ENCODE results near the gene ATG9B.

GRCh38 chr7:151045967-151046366 lies 21.7 kb upstream of the ATG9B start:
- TF ChIP-seq, protein P1, sequence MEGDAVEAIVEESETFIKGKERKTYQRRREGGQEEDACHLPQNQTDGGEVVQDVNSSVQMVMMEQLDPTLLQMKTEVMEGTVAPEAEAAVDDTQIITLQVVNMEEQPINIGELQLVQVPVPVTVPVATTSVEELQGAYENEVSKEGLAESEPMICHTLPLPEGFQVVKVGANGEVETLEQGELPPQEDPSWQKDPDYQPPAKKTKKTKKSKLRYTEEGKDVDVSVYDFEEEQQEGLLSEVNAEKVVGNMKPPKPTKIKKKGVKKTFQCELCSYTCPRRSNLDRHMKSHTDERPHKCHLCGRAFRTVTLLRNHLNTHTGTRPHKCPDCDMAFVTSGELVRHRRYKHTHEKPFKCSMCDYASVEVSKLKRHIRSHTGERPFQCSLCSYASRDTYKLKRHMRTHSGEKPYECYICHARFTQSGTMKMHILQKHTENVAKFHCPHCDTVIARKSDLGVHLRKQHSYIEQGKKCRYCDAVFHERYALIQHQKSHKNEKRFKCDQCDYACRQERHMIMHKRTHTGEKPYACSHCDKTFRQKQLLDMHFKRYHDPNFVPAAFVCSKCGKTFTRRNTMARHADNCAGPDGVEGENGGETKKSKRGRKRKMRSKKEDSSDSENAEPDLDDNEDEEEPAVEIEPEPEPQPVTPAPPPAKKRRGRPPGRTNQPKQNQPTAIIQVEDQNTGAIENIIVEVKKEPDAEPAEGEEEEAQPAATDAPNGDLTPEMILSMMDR (IDR thresholded peaks at IDR 0.05), result no peak
- TF ChIP-seq EZH2phosphoT487 (IDR thresholded peaks at IDR 0.05; ENCODE audit: borderline replicate concordance, low read depth) (no peak), TCF12 (IDR thresholded peaks at IDR 0.05) (no peak)
